ENCODE results near the gene CD44. TPM values are rescaled to one million over a fixed set of nuclear protein-coding genes. Genes with fewer than 3 reads are reported as not detected.

CD44 gene
- total and polyA plus RNA-seq, 10 of the 15 experiments (the other 5 are each of a cell fraction or from before 2014, with no cell fraction given): 57.1 to 293 (median 120) TPM

GRCh38 chr11:35197292-35197691 is 58.3 kb downstream of the CD44 start:
- H3K4me1 ChIP-seq (ENCODE audit: control insufficient read depth, insufficient read depth, low read length): no peaks in the 10 kb centered on the region
- in situ Hi-C loops (cut with MboI) (no loop called here), intact Hi-C loops (cut with micrococcal nuclease; ENCODE audit: unreplicated experiment) (no loop called here)
- RAD21 ChIA-PET (ENCODE audit: unreplicated experiment): interaction anchor here (1.1 kb wide), 1 partner anchor 15 kb away, joined by 3 read pairs; no protein-coding TSS in a partner anchor
- no peak overlapping the region for H3K27ac ChIP-seq (ENCODE audit: control insufficient read depth, insufficient read depth)
- FAIRE-seq (no peak), ATAC-seq (no peak), DNase-seq (ENCODE audit: low read depth, low spot score) (no peak)
- H3K27me3 ChIP-seq (replicated peaks in 1 of 2; ENCODE audit: control insufficient read depth in 2 of 2, insufficient read depth in 2 of 2, low read length in 1 of 2): no peaks in the 10 kb centered on the region
- no peak overlapping the region for H3K9ac ChIP-seq (ENCODE audit: control insufficient read depth, insufficient read depth, low read length)
- no peak overlapping the region for H2AFZ ChIP-seq (ENCODE audit: control insufficient read depth, low read depth, low read length)
- POLR2A ChIA-PET: no interaction called here
- H3K4me3 ChIP-seq: no peak overlapping the region
- H3K36me3 ChIP-seq (ENCODE audit: control insufficient read depth in 2 of 2, insufficient read depth in 2 of 2, low read length in 1 of 2): peaks cover 0 to 2% of the 10 kb centered on the region in 2 experiments; a peak in 3 of 4 replicates
- no peaks in the 10 kb centered on the region for H3K9me3 ChIP-seq (replicated peaks; ENCODE audit: control insufficient read depth, insufficient read depth, low read length)
- BruUV-seq (replicated peaks): no TSS peak
- CTCF ChIA-PET: interaction anchor here (0.5 to 0.7 kb wide), 2 partner anchors 14 to 137 kb away, joined by 3 to 6 read pairs; no protein-coding TSS in a partner anchor
- SMC1A ChIA-PET (ENCODE audit: uncharacterized antibody, unreplicated experiment): interaction anchor here (0.9 to 1.2 kb wide), 3 partner anchors 22 to 146 kb away, joined by 3 read pairs; no protein-coding TSS in a partner anchor
- TF ChIP-seq TAF1 (IDR thresholded peaks at IDR 0.05; ENCODE audit: borderline replicate concordance, low read depth, low read length) (no peak), ZZZ3 (IDR thresholded peaks at IDR 0.05; ENCODE audit: control insufficient read depth, insufficient read length, low read depth) (no peak), NFYA (IDR thresholded peaks at IDR 0.05; ENCODE audit: borderline replicate concordance, low read depth, low read length) (no peak), POLR2AphosphoS5 (IDR thresholded peaks at IDR 0.05; ENCODE audit: low read length) (no peak), ELK1 (IDR thresholded peaks at IDR 0.05; ENCODE audit: low read depth, low read length) (no peak), RUNX3 (IDR thresholded peaks at IDR 0.05; ENCODE audit: low read length) (no peak), DPF2 (IDR thresholded peaks at IDR 0.05) (no peak), MEF2B (IDR thresholded peaks at IDR 0.05; ENCODE audit: partially characterized antibody, poor library complexity, severe bottlenecking) (no peak), BCL11A (IDR thresholded peaks at IDR 0.05; ENCODE audit: low read depth, low read length) (no peak), CHD4 (IDR thresholded peaks at IDR 0.05) (no peak), FOS (IDR thresholded peaks at IDR 0.05; ENCODE audit: borderline replicate concordance, extremely low read depth, insufficient read length) (no peak), CBX3 (IDR thresholded peaks at IDR 0.05; ENCODE audit: borderline replicate concordance, low read depth) (no peak), MYB (IDR thresholded peaks at IDR 0.05; ENCODE audit: borderline replicate concordance, low read depth, low read length) (no peak), CHD1 (IDR thresholded peaks at IDR 0.05; ENCODE audit: low read depth, low read length) (no peak), IRF3 (IDR thresholded peaks at IDR 0.05) (no peak)
- no peak overlapping the region for H3K4me2 ChIP-seq (ENCODE audit: control insufficient read depth, insufficient read depth)
- WGBS (ENCODE audit: insufficient coverage, insufficient replicate concordance, low lambda C conversion rate, missing lambda C conversion rate): 90% methylated on average over 1 of the region's 1 CpG
- no peaks in the 10 kb centered on the region for H3K79me2 ChIP-seq (ENCODE audit: control insufficient read depth, insufficient read depth, low read length)
- H4K20me1 ChIP-seq (ENCODE audit: control insufficient read depth, insufficient read depth): no peaks in the 10 kb centered on the region

Measured in GM12878 (cell line).